K562 (cell line): ENCODE measurements around the gene KLC1. TPM values are rescaled to one million over a fixed set of nuclear protein-coding genes. Genes with fewer than 3 reads are reported as not detected.

Source experiments
- ATAC-seq: fragments of 200-7000 bp; cut with Tn5 transposase; 3 replicates; pipeline ENCODE4 v1.9.1; 2020; ENCODE audit warnings: moderate library complexity
- BruUV-seq: library from RNA; stranded (reverse); fragments of 400-500 nt; replicated peaks from 2 replicates; lab custom pipeline; 2021; lab: Mats Ljungman, UMichigan
- CTCF ChIA-PET: fragments of 300-600 bp; formaldehyde crosslinking; extraction: SDS; loops from one replicate; lab custom pipeline; 2021; ENCODE audit warnings: low intra/inter-chr PET ratio; lab: Yijun Ruan, JAX
- POLR2A ChIA-PET: fragments of 300-600, 350-650 bp; sonication (Branson Sonifier 250); formaldehyde crosslinking; extraction: SDS; loops from one replicate; lab custom pipeline; 2021; ENCODE audit warnings: antibody characterized with exemption, inconsistent platforms; lab: Yijun Ruan, JAX
- DNase-seq, 4 experiments: peaks; one replicate each; pipeline versions ENCODE4 v3.0.0 to v3.0.0-alpha.2; 2011 to 2018; ENCODE audit warnings: low spot score in 3 of 4, mixed read lengths in 3 of 4; ENCODE audit errors: extremely low read depth in 1 of 4
- FAIRE-seq: peaks from 2 replicates; lab custom pipeline; 2011; peaks lifted over from hg19 to GRCh38; lab: Jason Lieb, UNC
- H2AFZ ChIP-seq: 2 replicates; pipeline ENCODE4 v1.6.0; 2011; ENCODE audit warnings: low read depth, low read length, control low read depth, inconsistent platforms
- H3K27ac ChIP-seq: fragments of 200-600 bp; 3 replicates; pipeline ENCODE4 v1.8.0; 2011; ENCODE audit warnings: low read depth, mild to moderate bottlenecking, control low read depth, inconsistent platforms, low read length, moderate library complexity, mixed read lengths; ENCODE audit errors: extremely low read depth
- H3K27me3 ChIP-seq, 2 experiments: fragments of 300-600 bp in 1 of 2; 2 replicates in 1 of 2; 3 replicates in 1 of 2; pipeline versions ENCODE4 v1.6.0 to v1.8.0; 2011; ENCODE audit warnings: inconsistent platforms in 2 of 2, low read length in 2 of 2, mild to moderate bottlenecking in 1 of 2, mixed read lengths in 1 of 2, moderate library complexity in 1 of 2; ENCODE audit not compliant: control insufficient read depth in 2 of 2, insufficient read depth in 2 of 2
- H3K36me3 ChIP-seq: fragments of 300-600 bp; 3 replicates; pipeline ENCODE4 v1.8.0; 2011; ENCODE audit warnings: mild to moderate bottlenecking, low read length, inconsistent platforms; ENCODE audit not compliant: control insufficient read depth, insufficient read depth
- H3K4me1 ChIP-seq, 2 experiments: fragments of 200-600 bp in 1 of 2; replicated peaks in 1 of 2; 2 replicates in 1 of 2; 3 replicates in 1 of 2; pipeline versions ENCODE4 v1.5.1 to v1.8.0; 2011; ENCODE audit warnings: inconsistent platforms in 2 of 2, low read length in 2 of 2, mild to moderate bottlenecking in 1 of 2, mixed read lengths in 1 of 2, moderate library complexity in 1 of 2; ENCODE audit not compliant: control insufficient read depth in 2 of 2, insufficient read depth in 2 of 2
- H3K4me2 ChIP-seq: 2 replicates; pipeline ENCODE4 v1.6.1; 2011; ENCODE audit warnings: low read length, control low read depth, inconsistent platforms, mixed read lengths; ENCODE audit not compliant: insufficient read depth
- H3K4me3 ChIP-seq: fragments of 200-600 bp; sonication (generic), shearing (Covaris generic); 2 replicates; pipeline ENCODE4 v1.5.1; 2016; ENCODE audit warnings: control low read depth, inconsistent platforms
- H3K79me2 ChIP-seq: fragments of 200-600 bp; 3 replicates; pipeline ENCODE4 v1.8.0; 2011; ENCODE audit warnings: low read length, inconsistent platforms; ENCODE audit not compliant: control insufficient read depth, insufficient read depth
- H3K9ac ChIP-seq, 2 experiments: 2 replicates each; pipeline versions ENCODE4 v1.6.0 to v1.6.1; 2011; ENCODE audit warnings: low read depth in 2 of 2, low read length in 2 of 2, control low read depth in 1 of 2, inconsistent platforms in 1 of 2, mild to moderate bottlenecking in 1 of 2, mixed read lengths in 1 of 2; ENCODE audit not compliant: insufficient read depth in 1 of 2
- H3K9me1 ChIP-seq: one replicate; pipeline ENCODE4 v1.6.0; 2011; ENCODE audit warnings: inconsistent platforms, mild to moderate bottlenecking, low read length, moderate library complexity; ENCODE audit not compliant: control insufficient read depth, insufficient read depth
- H3K9me3 ChIP-seq: replicated peaks from 2 replicates; pipeline ENCODE4 v1.5.1; 2011; ENCODE audit warnings: low read depth, low read length, inconsistent platforms; ENCODE audit not compliant: control insufficient read depth, insufficient read depth
- H4K20me1 ChIP-seq: replicated peaks from 2 replicates; pipeline ENCODE4 v1.6.1; 2011; ENCODE audit warnings: low read length, inconsistent platforms, mixed read lengths; ENCODE audit not compliant: control insufficient read depth, insufficient read depth
- FOSL1 ChIP-seq: fragments of 200-800 bp; sonication (Bioruptor generic); conservative IDR thresholded peaks from 2 replicates; pipeline ENCODE4 v1.6.1; 2016; ENCODE audit warnings: missing genetic modification characterization, missing compliant biosample characterization
- MAFF ChIP-seq: IDR thresholded peaks from 2 replicates; pipeline ENCODE4 v1.6.1; 2012; ENCODE audit warnings: low read length, improper control_type of control experiment
- MTA3 ChIP-seq: fragments of 450-650 bp; formaldehyde crosslinking; IDR thresholded peaks from 2 replicates; pipeline ENCODE4 v1.6.1; 2017; ENCODE audit warnings: mild to moderate bottlenecking, borderline replicate concordance
- SIN3A ChIP-seq, 2 experiments: fragments of 150-350 bp in 1 of 2; IDR thresholded peaks; 2 replicates each; pipeline ENCODE4 v1.6.1; 2011 to 2016; ENCODE audit warnings: borderline replicate concordance in 2 of 2, low read depth in 2 of 2, low read length in 2 of 2, mild to moderate bottlenecking in 2 of 2, moderate library complexity in 2 of 2; ENCODE audit not compliant: control insufficient read depth in 1 of 2
- WGBS: fragments of 100-300 bp; shearing (Covaris generic); methylation state at CpG from one replicate; pipeline ENCODE4 v1.1.6; 2016; ENCODE audit warnings: low coverage, mixed read lengths; ENCODE audit not compliant: insufficient coverage; ENCODE audit errors: missing lambda C conversion rate; 5-methylcytosine and 5-hydroxymethylcytosine counted together
- in situ Hi-C: fragments of 300-500 bp; cut with MboI; formaldehyde crosslinking; loops from 4 replicates; pipeline ENCODE4 v1.15.0; 2018; ENCODE audit warnings: inconsistent platforms, mixed read lengths
- intact Hi-C: fragments of 100-400 bp; cut with micrococcal nuclease; formaldehyde crosslinking; loops from 2 replicates; pipeline ENCODE4 v1.14.2; 2022
- polyA plus RNA-seq, 8 experiments: library from polyadenylated mRNA; depleted of rRNA in 4 of 8; stranded (reverse) in 5 of 8; unstranded in 3 of 8; fragments of >200 nt; fragmentation: Nextera tagmentation in 2 of 8; fragmentation: Illumina TruSeq in 1 of 8; extraction: Ambion mirVana in 2 of 8; extraction: Trizol in 1 of 8; gene quantifications; 2 replicates each; pipeline versions ENCODE4 v1.2.1 to v1.2.3, GENCODE V29; 2011 to 2014; ENCODE audit warnings: inconsistent platforms in 1 of 8, missing spikeins in 1 of 8
- total RNA-seq, 7 experiments: library from RNA; depleted of rRNA in 6 of 7; stranded (reverse); fragments of >200 nt in 6 of 7; fragmentation: Illumina TruSeq in 2 of 7; extraction: Trizol in 2 of 7; gene quantifications; 2 replicates each; pipeline versions ENCODE4 v1.2.1 to v1.2.3, GENCODE V29; 2011 to 2021; ENCODE audit warnings: low replicate concordance in 1 of 7
- TF ChIP-seq, protein P1 (sequence below): fragments of 450-650 bp; IDR thresholded peaks from 2 replicates; pipeline ENCODE4 v1.6.1; 2016; ENCODE audit warnings: mild to moderate bottlenecking, moderate library complexity

KLC1 gene
- total and polyA plus RNA-seq, 9 of the 15 experiments (the other 6 are each of a cell fraction or from before 2014, with no cell fraction given) = 4.9 to 134 (median 54.8) TPM

- no peak for DNase-seq
- peak overlapping the region; percentile 96; the same call in 1 of the 3 replicates for H3K27ac ChIP-seq
- H4K20me1 ChIP-seq = peaks cover 11% of the 10 kb centered on the region
- H3K36me3 ChIP-seq = peaks cover 14% of the 10 kb centered on the region; the same call in 2 of the 3 replicates
- H3K4me1 ChIP-seq = peaks cover 10 to 21% of the 10 kb centered on the region in 2 experiments; a peak in 4 of 5 replicates
- ATAC-seq = no peak
- H3K9me3 ChIP-seq = no peaks in the 10 kb centered on the region
- ChIA-PET CTCF (no interaction called here), POLR2A (interaction anchor here (0.6 to 1.0 kb wide), 3 partner anchors 9 to 297 kb away, joined by 3 to 4 read pairs (median 3); no protein-coding TSS in a partner anchor)
- peak overlapping the region; percentile 57 for H3K4me2 ChIP-seq
- intact Hi-C loops (no loop called here), in situ Hi-C loops (no loop called here)
- H3K79me2 ChIP-seq = peaks cover 62% of the 10 kb centered on the region
- no peak for FAIRE-seq
- H3K9ac ChIP-seq = peak overlapping the region in 1 of 2 experiments; percentile 91; a peak in 2 of 4 replicates
- no peaks in the 10 kb centered on the region for H3K27me3 ChIP-seq
- TSS peak; percentile 57 for BruUV-seq
- H3K9me1 ChIP-seq = no peaks in the 10 kb centered on the region
- H2AFZ ChIP-seq = no peak overlapping the region
- peak overlapping the region; percentile 85 for H3K4me3 ChIP-seq
- WGBS = 9% methylated on average over 5 of the region's 5 CpGs
- TF ChIP-seq FOSL1 (tag) (0 out of 2 replicates have a peak, but pooled peaks have one; percentile 22), MAFF (no peak), MTA3 (no peak), SIN3A (IDR thresholded peaks at IDR 0.05; ENCODE audit: borderline replicate concordance in 2 of 2, control insufficient read depth in 1 of 2, low read depth in 2 of 2, low read length in 2 of 2) (no peak)
- TF ChIP-seq, protein P1, sequence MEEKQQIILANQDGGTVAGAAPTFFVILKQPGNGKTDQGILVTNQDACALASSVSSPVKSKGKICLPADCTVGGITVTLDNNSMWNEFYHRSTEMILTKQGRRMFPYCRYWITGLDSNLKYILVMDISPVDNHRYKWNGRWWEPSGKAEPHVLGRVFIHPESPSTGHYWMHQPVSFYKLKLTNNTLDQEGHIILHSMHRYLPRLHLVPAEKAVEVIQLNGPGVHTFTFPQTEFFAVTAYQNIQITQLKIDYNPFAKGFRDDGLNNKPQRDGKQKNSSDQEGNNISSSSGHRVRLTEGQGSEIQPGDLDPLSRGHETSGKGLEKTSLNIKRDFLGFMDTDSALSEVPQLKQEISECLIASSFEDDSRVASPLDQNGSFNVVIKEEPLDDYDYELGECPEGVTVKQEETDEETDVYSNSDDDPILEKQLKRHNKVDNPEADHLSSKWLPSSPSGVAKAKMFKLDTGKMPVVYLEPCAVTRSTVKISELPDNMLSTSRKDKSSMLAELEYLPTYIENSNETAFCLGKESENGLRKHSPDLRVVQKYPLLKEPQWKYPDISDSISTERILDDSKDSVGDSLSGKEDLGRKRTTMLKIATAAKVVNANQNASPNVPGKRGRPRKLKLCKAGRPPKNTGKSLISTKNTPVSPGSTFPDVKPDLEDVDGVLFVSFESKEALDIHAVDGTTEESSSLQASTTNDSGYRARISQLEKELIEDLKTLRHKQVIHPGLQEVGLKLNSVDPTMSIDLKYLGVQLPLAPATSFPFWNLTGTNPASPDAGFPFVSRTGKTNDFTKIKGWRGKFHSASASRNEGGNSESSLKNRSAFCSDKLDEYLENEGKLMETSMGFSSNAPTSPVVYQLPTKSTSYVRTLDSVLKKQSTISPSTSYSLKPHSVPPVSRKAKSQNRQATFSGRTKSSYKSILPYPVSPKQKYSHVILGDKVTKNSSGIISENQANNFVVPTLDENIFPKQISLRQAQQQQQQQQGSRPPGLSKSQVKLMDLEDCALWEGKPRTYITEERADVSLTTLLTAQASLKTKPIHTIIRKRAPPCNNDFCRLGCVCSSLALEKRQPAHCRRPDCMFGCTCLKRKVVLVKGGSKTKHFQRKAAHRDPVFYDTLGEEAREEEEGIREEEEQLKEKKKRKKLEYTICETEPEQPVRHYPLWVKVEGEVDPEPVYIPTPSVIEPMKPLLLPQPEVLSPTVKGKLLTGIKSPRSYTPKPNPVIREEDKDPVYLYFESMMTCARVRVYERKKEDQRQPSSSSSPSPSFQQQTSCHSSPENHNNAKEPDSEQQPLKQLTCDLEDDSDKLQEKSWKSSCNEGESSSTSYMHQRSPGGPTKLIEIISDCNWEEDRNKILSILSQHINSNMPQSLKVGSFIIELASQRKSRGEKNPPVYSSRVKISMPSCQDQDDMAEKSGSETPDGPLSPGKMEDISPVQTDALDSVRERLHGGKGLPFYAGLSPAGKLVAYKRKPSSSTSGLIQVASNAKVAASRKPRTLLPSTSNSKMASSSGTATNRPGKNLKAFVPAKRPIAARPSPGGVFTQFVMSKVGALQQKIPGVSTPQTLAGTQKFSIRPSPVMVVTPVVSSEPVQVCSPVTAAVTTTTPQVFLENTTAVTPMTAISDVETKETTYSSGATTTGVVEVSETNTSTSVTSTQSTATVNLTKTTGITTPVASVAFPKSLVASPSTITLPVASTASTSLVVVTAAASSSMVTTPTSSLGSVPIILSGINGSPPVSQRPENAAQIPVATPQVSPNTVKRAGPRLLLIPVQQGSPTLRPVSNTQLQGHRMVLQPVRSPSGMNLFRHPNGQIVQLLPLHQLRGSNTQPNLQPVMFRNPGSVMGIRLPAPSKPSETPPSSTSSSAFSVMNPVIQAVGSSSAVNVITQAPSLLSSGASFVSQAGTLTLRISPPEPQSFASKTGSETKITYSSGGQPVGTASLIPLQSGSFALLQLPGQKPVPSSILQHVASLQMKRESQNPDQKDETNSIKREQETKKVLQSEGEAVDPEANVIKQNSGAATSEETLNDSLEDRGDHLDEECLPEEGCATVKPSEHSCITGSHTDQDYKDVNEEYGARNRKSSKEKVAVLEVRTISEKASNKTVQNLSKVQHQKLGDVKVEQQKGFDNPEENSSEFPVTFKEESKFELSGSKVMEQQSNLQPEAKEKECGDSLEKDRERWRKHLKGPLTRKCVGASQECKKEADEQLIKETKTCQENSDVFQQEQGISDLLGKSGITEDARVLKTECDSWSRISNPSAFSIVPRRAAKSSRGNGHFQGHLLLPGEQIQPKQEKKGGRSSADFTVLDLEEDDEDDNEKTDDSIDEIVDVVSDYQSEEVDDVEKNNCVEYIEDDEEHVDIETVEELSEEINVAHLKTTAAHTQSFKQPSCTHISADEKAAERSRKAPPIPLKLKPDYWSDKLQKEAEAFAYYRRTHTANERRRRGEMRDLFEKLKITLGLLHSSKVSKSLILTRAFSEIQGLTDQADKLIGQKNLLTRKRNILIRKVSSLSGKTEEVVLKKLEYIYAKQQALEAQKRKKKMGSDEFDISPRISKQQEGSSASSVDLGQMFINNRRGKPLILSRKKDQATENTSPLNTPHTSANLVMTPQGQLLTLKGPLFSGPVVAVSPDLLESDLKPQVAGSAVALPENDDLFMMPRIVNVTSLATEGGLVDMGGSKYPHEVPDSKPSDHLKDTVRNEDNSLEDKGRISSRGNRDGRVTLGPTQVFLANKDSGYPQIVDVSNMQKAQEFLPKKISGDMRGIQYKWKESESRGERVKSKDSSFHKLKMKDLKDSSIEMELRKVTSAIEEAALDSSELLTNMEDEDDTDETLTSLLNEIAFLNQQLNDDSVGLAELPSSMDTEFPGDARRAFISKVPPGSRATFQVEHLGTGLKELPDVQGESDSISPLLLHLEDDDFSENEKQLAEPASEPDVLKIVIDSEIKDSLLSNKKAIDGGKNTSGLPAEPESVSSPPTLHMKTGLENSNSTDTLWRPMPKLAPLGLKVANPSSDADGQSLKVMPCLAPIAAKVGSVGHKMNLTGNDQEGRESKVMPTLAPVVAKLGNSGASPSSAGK = no peak
Observed at GRCh38 chr14:103630364-103631108, 1.5 kb downstream of the KLC1 start.
